Right lung (tissue), 5 donors: ENCODE results near the gene STK11. TPM values are rescaled to one million over a fixed set of nuclear protein-coding genes. Genes with fewer than 3 reads are reported as not detected.
A peak's percentile ranks its signal among the peaks of the same experiment; 100 is the strongest.

Source experiments
- DNase-seq, 2 donors: peaks; one replicate each; pipeline ENCODE4 v3.0.0-alpha.2; 2013
- polyA plus RNA-seq, 5 donors: library from polyadenylated mRNA; unstranded; fragments of 120-200 nt; gene quantifications; one replicate each; pipeline versions ENCODE4 v1.2.1 to v1.2.3, GENCODE V29; 2013; ENCODE audit warnings: inconsistent platforms in 1 of 5, low replicate concordance in 1 of 5; ENCODE audit not compliant: insufficient read length in 5 of 5, insufficient read depth in 1 of 5

Gene STK11
- polyA plus RNA-seq, 5 donors = 40.7 to 59.5 (median 46.3) TPM

DNA sequence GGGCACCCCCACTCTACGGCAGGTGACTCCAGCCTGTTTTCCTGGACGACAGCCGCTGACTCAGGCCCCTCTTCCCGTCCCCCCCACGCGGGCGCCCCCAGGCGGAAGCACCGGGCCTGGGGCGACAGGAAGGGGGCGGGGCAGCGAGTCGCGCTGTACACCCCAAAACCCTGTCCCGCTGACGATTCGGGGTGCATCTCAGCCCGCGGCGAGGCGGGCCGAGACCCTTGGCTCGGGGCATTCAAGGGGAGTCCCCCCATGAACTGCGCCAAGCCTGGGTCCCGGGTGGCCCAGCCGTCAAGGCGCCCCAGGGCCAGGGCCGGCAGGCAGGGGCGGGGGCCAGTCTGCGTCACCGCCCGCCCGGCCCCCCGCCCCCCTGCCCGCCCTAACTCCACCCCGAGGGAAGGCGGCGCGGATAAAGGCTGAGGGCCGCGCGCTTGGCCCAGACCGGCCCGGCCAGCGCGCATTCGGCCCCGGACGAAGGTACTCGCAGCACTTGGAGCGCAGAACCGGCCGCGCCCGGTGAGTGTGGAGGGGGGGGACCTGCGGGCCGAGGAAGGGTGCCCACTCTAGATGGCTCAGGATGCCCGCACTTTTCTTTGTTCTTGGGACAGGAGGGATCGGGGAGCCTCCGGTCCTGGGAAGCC is 42.7 kb downstream of the STK11 start, which contains the start of gene MIDN:
MIDN (plus strand) TSS at position 445 of the 647 bp plus-strand sequence. CDS start 1,714 bp downstream, outside the sequence.
- DNase-seq = peak in 1 of 2 donors; percentile 87

DNA sequence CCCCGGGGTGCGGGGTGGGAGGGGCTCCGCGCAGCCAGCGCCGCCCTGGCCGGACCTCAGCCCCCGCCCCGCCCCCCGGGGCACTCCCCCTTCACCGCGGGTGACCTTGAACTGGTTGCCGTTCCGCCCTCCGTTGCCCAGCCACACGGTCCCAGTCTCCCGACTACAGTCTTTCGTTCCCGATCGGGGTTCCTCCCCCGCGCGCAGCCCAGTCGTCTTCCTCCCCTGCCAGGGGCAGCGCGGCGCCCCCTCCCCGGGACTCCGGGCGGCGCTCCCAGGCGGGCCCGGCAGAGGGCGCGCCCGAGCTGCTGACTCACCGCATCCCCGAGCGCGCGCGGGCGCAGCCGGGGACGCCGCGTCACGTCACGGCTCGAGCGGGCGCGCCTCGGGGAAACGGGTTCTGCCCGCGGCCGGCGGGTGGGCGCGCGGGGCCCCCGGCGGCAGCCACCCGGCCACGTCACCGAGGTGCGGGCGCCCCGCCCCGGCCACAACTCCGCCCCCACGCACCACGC is 43.3 kb downstream of the STK11 start:
- DNase-seq = peak in 1 of 2 donors; percentile 85

DNA sequence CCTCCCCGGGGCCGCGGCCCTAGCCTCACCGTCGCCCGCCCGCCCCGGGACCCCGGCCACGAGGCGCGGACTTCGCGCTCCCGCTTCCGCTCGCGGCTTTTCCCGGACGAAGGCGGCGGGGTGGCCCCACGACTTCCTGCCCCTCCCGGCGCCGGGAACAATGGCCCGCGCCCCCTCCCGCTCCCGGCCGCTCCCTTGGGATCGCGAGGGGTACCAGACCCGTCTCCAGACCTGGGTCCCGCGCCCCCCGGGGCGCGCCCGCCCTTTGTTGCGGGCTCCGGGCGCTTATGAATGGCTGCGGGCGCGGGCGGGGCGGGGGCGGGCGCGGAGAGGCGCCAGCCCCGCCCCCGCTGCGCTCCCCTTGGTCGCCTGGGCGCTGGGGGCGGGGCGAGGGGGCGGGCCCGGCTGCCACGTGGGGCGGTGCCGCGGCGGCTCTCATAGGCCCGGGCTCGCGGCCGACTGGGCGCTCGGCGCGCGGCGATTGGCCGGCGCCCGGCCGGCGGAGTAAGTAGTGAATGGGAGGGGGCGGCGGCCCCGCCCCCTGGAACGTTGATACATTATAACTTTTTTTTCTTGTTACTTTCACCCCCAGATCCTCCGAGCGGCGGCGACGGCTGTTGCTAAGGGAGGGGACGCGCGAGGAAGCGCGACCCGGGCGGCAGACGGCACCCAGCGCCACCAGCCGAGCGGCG is 43.9 kb downstream of the STK11 start:
- peak; percentile 96 for DNase-seq

DNA sequence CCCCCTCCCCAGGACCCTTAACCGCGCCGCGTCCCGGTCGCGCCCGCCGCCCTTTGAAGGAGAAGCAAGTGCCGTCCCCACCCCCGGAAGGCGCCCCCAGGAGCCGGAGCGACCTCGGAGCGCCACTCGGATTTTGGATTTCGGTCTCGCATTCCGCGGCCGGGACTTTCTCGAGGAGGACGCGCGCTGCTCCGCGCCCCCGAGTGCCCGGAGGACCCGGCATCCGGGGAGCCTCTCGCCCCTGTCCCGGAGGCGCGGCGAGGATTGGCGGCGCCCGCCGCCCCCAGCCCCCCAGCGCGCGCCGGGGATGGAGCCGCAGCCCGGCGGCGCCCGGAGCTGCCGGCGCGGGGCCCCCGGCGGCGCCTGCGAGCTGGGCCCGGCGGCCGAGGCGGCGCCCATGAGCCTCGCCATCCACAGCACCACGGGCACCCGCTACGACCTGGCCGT is 44.4 kb downstream of the STK11 start:
- DNase-seq = no peak

DNA sequence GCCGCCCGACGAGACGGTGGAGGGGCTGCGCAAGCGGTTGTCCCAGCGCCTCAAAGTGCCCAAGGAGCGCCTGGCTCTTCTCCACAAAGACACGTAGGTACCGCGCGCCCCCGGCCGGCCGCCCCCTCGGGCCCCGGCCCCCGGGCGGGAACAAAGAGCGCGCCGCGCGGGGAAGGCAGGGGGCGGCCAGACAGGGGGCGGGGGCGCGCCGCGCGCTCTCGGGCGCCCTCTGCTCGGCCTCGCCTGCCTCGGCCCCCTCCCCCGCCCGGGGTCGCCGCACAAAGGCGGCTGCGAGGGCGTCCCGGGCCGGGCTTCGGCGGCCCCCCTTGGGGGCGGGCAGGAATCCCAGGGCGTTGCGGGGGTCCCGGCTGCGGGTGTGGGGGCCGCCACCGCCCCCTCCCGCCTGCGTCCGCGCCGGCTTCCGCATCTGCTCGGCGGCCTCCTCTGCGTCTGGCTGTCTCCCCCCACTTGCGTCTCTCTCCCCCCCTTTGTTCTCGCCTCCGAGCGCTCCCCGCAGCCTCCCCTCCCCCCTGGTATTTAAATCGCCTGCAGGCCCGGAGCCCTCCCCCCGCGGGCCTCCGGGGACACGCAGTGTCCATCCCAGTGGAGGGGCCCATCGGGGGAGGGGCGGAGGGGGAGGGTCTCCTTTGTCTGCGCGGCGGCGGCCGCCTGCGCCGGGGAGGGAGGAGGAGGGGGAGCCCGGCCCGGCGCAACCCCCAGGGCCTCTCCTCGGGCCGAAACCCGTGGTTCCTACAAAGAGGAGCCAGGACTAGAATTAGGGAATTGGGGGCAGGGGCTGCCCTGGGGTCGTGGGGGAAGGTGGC is 45.1 kb downstream of the STK11 start:
- DNase-seq = peak in 1 of 2 donors; percentile 74

DNA sequence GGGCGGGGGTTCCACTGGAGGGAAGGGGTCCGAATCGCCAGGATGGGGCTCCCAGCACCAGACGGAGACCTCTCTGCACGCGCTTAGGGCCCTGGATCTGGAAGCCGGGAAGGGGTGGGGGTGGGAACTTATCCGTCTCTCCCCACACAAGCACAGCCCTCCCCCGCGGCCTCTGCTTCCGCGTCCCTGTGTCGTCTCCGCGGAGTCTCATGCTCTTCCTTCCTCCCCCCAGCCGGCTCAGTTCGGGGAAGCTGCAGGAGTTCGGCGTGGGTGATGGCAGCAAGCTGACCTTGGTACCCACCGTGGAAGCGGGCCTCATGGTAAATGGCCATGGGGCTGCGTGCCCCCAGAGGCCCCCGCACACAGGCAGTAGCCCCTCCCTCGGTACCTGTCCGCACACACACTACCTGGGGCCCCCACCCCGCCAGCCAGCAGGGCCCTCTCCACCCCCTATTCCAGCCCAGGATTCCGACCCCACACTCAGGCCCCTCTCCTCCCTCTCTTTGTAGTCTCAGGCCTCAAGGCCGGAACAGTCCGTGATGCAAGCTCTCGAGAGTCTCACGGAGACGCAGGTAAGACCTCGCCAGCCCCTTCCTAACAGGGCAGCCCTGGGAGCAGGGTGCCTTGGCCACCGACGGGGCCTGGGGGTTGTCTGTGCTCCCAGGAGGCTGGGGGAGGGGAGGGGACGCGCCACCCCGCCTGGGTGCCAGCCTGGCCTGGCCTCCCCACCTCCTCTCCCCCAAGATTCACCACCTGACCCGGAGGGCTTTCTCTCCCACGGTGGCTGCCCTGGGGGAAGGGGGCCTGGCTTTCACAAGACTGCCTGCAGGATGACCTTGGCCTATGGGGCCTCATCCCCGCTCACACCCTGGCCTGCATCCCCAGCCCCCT is 46.0 kb downstream of the STK11 start:
- peak in 1 of 2 donors; percentile 59 for DNase-seq

DNA sequence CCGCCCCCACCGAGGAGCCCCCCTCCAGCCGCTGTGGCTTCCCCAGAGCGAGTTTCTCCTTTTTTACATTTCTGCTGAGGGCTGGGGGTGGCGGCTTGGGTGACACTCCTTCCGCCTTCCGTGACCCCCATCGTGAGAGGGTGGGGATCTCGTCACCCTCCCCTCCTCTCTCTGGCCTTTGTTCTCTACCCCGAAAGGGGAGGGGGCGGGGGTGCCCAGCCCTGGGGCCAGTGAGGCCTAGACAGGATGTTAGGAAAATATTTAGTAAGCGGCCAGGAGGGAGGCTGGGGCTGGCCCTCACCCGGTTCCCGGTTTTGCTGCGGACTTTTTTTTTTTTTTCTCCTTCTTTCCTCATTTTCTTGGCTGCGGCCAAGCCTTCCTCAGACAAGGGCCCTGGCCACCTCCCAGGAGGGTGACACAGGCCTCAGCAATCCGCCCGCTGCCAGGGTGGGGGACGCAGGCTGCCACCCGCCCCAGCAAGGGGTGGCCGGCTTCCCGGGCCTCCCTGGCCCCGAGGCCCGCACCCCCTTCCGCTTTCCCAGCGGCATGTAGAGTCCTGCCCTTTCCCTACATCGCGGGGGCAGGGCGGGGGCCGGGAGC is 46.7 kb downstream of the STK11 start:
- peak; percentile 91 to 92 for DNase-seq

DNA sequence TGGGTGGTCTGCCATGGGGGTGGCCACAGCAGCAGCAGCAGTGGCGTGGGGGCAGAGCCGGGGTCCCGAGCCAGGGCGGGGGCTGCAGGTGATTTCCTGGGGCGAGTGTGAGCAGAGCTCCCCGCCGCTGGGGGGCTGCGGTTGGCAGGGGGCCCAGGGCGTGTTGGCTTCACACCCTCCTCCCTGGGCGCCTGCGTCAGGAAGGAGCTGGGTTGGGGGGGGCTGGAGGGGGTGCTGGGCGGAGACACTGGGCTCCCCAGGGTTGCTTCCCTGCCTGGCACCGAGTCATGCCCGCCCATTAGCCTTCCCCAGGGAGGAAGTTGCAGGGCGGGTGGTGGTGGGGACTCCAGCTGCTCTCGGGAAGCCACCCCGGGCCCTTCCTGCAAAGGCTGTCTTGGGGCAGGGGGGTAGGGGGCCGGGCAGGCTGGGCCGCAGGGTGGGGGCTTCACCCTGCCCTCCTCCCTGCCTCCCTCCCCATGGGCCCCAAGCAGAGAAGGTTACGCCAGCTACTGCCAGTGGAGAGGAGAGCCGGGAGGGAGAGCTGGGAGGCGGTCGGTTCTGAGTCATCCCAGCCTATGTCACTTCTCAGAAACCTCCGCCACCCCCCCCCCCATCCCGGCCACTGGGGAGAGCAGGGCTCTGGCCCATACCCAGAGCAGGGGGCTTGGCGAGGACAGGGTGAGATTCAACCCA is 47.4 kb downstream of the STK11 start:
- DNase-seq = peak; percentile 75 to 85

DNA sequence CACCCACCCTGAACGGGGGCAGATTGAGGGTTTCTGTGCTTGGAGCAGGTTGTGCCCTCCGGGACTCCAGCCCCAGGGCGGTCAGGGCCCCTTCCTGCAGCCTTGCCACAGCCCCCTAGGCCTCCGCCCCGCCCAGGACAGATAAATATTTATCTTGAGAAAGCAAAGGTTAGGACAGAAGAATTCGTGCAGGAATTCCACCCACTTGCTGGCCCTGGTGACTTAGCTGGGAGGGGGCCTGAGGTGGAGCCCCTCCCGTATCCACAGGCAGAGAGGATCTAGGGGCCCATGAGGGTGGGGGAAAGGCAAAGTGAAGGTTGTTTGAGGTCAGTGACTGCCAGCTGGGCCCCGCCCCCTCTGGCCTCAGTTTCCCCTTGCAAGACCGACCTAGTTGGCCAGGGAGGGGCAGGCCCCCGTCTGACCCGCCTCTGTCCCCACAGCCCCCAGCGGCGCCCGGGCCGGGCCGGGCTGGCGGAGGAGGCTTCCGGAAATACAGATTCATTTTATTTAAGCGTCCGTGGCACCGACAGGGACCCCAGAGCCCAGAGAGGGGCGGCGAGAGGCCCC is 48.0 kb downstream of the STK11 start:
- no peak for DNase-seq

DNA sequence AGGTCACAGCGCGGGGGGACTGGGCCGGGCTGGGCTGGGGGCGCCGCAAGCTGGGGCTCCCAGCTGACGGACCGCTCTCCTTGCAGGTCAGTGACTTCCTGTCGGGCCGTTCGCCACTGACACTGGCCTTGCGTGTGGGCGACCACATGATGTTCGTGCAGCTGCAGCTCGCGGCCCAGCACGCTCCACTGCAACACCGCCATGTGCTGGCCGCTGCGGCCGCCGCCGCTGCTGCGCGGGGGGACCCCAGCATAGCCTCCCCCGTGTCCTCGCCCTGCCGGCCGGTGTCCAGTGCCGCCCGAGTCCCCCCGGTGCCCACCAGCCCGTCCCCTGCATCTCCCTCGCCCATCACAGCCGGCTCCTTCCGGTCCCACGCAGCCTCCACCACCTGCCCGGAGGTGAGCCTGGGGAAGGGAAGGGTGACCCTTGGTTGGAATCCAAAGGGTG is 48.5 kb downstream of the STK11 start:
- no peak for DNase-seq

DNA sequence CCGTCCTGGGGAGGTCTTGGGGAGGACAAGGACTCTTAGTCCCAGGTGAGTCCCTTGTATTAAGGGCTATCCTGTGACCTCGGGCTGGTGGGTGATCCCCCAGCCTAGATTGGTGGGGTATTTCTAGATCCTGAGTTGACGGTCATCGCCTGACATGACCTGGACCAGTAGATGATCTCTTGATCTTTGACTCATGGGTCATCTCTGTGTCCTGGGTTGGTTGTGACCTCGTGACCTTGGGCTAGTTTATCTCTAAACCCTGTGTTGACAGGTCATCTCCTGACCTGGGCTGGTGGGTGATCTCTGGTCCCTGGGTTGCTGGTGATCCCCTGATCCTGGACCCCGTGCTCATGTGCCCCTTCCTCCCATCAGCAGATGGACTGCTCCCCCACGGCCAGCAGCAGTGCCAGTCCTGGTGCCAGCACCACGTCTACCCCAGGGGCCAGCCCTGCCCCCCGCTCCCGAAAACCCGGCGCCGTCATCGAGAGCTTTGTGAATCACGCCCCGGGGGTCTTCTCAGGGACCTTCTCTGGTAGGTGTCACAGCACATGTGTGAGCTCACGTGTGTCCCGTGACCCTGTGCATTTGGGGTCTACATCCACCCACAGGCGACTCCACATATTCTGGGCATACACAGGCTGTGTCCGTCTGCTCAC is 49.1 kb downstream of the STK11 start:
- no peak for DNase-seq

DNA sequence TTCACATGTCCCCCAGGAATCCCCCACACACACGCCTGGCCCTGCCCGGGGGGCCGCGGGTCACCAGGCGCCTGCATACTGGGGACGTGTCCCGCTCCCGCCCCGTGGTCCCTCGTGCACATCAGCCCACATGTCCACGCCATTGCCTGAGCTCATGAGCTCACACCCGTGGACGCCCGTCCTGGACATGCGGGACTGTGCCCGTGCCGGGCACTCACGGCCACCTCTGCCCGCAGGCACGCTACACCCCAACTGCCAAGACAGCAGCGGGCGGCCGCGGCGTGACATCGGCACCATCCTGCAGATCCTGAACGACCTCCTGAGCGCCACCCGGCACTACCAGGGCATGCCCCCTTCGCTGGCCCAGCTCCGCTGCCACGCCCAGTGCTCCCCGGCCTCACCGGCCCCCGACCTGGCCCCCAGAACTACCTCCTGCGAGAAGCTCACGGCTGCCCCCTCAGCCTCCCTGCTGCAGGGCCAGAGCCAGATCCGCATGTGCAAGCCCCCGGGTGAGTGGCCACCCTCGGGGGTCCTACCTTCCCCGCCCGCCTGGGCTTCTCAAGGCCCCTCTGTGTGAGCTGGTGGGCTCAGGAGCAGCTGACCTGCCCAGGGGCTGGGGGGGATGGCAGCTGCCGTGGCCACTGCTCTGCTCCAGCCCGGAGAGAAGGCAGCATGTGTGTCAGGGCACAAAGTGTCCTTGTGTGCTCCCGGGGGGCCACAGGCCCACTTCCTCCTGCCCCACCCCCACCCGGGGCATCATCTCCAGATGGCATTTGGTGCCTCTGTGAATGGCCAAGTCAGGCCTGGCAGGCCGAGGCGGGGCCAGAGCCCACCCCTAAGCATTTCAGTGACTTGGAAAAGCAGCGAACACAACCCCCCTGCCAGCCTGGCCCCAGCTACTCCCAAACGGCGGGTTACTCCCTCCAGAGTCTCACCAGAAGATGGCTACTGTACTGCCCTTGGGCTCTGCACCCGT is 49.9 kb downstream of the STK11 start:
- DNase-seq = no peak

DNA sequence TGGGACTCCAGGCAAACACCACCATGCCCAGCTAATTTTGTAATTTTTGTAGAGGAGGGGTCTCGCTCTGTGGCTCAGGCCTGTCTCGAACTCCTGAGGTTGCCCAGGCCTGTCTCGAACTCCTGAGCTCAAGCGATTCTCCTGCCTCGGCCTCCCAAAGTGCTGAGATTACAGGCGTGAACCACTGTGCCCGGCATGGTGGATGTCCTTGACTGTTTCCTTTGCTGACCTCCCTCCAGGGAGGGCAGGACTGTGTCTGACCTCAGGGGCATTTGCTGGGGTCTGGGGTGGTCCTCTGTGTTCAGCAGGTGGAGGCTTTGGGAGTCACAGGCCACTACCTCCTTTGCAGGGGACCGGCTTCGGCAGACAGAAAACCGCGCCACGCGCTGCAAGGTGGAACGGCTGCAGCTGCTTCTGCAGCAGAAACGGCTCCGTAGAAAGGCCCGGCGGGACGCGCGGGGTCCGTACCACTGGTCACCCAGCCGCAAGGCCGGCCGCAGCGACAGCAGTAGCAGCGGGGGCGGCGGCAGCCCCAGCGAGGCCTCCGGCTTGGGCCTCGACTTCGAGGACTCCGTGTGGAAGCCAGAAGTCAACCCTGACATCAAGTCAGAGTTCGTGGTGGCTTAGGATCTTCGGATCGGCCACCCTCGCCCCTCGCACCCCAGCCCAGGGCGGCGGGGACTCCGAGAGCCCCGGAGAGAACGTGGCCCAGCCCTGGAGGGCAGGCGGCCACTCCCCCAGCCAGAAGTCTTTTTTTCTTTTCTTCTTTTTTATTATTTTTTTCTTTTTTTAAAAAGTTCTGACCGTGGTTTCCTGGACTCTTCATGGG is 51.3 kb downstream of the STK11 start:
- DNase-seq = no peak

DNA sequence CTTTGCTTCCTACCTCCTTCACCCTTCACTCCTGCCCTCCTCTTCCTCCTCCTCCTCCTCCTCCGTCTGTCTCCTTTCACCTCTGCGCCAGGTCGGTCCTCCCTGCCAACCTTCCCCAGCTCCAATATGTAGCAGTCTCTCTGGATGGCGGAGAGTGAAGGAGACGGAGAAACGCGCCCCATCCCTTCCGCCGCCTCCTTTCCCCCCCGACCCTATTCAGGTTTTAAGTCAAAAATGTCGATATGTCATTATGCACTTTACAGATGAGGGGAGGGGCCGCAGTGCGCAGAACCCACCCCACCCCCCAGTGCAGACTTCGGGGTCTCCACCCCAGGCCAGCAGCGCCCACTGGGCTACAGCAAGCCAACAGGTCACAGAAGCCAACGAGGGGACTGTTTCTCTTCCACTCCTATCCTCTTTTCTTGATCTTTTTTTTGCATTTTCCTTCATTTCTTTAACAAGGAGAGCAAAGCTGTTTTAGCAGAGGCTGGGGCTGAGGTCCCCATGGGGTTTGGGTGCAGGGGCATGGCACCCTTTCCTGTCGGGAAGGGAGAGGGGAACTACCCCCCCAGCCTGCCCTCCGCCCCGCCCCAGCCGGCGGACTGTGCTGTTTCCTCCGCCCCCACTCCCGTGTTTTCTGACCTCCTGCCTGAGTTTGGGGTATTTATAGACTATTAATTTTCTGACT is 52.0 kb downstream of the STK11 start:
- DNase-seq = no peak

DNA sequence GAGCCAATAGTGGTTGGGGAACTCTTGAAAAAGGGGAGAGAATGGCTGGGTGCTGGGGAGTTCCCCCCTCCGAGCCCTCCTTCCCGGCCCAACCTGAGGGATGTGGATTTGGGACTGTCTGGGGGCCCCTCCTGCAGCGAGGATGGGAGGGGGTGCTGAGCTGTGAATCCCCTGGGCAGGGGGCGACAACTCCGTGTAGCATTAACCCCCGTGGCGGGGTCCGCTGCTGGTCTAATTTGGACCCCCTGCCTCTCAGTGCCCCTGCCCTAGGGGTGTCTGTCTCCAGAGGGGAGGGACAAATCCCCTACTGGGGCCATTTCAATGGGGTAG is 52.5 kb downstream of the STK11 start:
- DNase-seq = no peak

DNA sequence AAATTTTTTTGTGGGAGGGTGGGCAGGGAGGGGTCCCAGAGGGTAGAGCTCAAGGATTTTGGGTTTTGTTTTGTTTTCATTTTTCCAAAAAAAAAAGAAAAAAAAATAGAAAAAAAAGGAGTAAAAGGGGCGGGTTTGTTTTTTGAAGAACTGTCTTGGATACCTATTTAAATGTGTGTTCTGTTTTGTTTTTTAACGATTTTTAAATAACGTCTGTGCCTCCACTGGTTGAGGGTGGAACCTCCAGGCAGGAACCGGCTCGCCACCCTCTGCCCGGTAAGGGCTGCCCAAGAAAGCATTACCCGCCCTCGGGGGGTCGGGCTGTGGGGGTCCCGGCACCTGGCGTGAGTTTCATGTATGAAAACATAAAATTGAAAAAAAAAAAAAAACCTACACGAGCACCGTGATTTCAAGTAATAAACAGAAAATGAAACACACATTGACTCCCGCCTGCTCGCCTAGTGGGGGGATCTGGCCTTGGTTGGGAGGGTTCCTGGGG is 53.2 kb downstream of the STK11 start:
- no peak for DNase-seq
